CD4-positive, alpha-beta T cell treated with Interleukin-12 subunit alpha and Interleukin-12 subunit beta, for 1 hour (primary cell): Measurements from ENCODE around the gene CDKL4.
"Not testable (repeated sequence)": the region's sequence is repeated elsewhere in the genome, so short reads cannot be mapped to it uniquely, and the experiment has no call there.

Experiments
- DNase-seq: peaks from one replicate; pipeline ENCODE4 v3.0.0-alpha.2; 2020

Gene CDKL4

GRCh38 chr2:39140948-39141333 lies 102.8 kb downstream of the CDKL4 start:
- DNase-seq: not testable (repeated sequence)

- DNase-seq: no peak
Measured at GRCh38 chr2:39140322-39140847, 103.4 kb downstream of the CDKL4 start.

GRCh38 chr2:39139511-39140237 lies 104.1 kb downstream of the CDKL4 start:
- no peak for DNase-seq

GRCh38 chr2:39138837-39139211 lies 104.9 kb downstream of the CDKL4 start:
- no peak for DNase-seq

GRCh38 chr2:39138187-39138836 lies 105.5 kb downstream of the CDKL4 start:
- not testable (repeated sequence) for DNase-seq

GRCh38 chr2:39136799-39137198 lies 107.0 kb downstream of the CDKL4 start:
- no peak for DNase-seq

- no peak for DNase-seq
Measured at GRCh38 chr2:39135690-39136259, 108.0 kb downstream of the CDKL4 start.

GRCh38 chr2:39133215-39133851 lies 110.4 kb downstream of the CDKL4 start:
- DNase-seq: no peak

GRCh38 chr2:39128919-39129391 lies 114.8 kb downstream of the CDKL4 start:
- DNase-seq: peak; percentile 72

GRCh38 chr2:39127973-39128372 lies 115.8 kb downstream of the CDKL4 start:
- DNase-seq: peak; percentile 46
